GM19099 (cell line): ENCODE data around the gene CMTM8.

ENCODE experiments used
- POLR2A ChIP-seq: IDR thresholded peaks from 3 replicates; pipeline ENCODE4 v1.6.1; 2011; ENCODE audit warnings: low read depth; ENCODE audit not compliant: insufficient read length; ENCODE audit errors: extremely low read depth

CMTM8 gene

GRCh38 chr3:32254268-32254667, 15.8 kb downstream of the CMTM8 start:
- TF ChIP-seq POLR2A: no peak

DNA sequence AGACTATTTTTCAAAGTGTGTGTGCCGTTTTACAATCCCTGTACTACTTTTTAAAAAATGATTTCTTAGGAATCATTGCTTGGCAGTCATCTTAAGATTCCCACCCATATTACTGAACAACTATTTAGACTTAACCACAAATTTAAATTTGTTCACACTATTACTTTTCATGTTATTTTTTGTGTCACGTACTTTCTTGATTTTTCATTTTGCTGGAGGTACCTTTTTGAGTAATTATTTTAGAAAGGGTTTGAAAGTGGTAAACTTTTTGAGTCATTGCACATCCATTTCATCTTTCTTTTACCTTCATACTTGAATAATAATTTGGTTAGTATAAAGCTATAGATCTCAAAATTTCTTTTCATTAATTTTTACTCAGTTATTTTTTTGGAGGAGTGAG, 16.9 kb downstream of the CMTM8 start:
- no peak for TF ChIP-seq POLR2A

GRCh38 chr3:32256206-32256605, 17.7 kb downstream of the CMTM8 start:
- TF ChIP-seq POLR2A: no peak

DNA sequence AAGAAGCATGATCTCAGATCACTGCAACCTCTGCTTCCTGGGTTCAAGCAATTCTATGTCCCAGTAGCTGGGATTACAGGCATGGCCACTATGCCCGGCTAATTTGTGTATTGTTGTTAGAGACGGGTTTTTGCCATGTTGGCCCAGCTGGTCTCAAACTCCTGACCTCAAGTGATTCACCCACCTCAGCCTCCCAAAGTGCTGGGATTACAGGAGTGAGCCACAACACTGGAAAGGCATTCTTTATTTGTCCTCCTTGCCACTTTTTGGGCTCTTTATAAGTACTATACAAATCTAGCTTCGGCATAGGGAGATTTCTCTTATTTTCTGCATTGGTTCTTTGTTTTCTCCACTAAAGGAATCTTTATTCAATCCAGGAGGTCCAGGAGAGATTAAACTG, 18.6 kb downstream of the CMTM8 start:
- TF ChIP-seq POLR2A: no peak

- TF ChIP-seq POLR2A: no peak
Observed at GRCh38 chr3:32257641-32258438, 19.4 kb downstream of the CMTM8 start.

DNA sequence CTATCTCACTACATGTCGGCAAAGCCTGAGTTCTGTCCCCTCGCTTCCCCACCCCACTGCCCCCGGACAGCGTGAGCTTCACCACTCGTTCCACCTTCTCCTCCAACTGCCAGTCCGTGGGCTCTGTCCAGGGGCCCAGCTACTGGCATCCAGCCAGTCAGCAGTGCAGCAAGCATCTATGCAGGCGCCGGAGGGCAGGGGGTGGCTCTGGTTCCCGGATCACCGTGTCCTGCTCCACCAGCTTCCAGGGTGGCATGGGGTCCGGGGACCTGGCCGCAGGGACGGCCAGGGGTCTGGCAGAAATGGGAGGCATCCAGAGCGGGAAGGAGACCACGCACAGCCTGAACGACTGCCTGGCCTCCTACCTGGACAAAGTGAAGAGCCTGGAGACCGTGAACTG, 20.4 kb downstream of the CMTM8 start:
- TF ChIP-seq POLR2A: no peak

- no peak for TF ChIP-seq POLR2A
Observed at GRCh38 chr3:32261545-32261944, 23.1 kb downstream of the CMTM8 start.

- no peak for TF ChIP-seq POLR2A
Observed at GRCh38 chr3:32262201-32262600, 23.7 kb downstream of the CMTM8 start.

- no peak for TF ChIP-seq POLR2A
Observed at GRCh38 chr3:32274306-32274705, 35.8 kb downstream of the CMTM8 start.

DNA sequence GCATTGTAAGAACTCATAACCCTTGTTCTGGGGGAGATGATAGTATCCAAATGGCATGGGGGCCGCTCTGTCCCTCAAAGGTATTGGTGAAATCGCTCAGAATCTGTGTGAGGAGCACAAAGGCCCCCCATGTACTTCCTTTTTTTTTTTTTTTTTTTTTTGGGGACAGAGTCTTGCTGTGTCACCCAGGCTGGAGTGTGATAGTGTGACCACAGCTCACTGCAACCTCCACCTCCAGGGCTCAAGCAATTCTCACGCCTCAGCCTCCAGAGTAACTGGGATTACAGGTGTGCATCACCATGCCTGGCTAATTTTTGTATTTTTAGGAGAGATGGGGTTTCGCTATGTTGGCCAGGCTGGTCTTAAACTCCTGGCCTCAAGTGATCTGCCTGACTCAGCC, 37.0 kb downstream of the CMTM8 start:
- TF ChIP-seq POLR2A: no peak

DNA sequence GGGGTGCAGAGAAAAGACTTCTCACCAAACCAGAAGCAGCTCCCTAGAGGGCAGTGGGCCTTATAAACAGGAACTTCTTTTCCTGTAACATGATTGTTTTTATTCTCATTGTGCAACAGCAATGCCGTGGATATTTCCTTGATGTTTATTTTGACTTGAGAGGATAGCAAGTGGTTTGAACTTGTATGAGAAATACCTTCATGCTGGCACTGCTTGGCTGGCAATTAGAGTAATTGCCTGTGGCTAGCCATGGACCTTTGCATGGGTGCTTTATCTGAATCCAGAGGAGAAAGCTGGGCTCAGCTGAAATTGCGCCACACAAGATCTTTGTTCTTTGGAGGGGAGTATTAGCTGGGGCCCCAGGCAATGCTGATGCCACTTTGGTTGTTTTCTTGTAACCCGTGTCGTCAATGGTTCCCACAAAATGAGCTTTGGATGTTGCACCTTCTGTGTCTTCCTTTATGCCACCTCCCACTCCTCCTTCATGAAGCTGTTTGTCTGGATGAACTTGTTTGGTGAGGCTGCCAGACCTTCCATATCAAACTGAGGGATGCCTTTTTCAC, 37.9 kb downstream of the CMTM8 start:
- TF ChIP-seq POLR2A: no peak

DNA sequence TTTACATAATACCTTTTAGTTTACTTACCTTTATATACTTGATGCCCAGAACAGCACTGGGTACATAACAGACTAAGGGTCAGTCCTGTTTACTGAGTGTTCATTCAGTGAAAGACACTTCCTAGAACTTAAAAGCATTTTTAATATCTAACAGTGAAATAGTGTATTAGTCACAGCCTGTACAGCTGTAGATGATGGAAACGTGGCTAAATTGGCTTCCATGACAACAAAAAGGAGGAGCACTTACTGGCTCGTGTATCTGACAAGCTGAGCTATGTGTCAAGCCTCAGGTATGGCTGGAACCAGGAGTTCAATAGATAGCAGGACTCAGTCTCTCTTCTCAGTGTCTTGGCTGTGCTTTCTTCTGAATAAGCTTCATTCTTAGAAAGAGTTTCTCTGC, 40.2 kb downstream of the CMTM8 start:
- no peak for TF ChIP-seq POLR2A

DNA sequence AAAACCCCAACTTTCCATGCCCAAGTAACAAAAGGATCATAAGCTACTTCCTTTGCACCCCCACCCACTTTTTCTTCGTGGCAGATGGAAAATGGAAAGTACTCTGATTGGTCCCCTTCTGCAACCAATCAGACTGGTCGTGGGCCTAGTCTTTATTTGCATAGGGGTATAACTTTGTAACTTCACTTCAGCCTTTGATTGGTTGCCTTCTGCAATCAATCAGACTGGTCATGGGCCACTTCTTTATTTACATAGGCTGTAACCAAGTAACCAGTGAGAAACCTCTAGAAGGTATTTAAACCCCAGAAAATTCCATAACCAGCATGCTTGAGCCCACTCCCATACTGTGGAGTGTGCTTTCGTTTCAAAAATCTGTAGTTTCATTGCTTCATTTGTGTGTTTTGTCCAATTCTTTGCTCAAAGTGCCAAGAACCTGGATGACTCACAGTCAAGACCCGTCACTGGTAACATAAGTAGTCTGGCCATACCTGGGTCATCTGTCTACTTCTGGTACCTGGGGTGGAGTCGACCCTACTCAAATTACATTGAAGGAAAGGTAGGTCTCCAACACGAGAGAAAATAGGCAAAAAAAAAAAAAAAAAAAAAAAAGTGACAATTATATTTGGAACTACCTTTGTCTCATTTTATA, 41.9 kb downstream of the CMTM8 start:
- TF ChIP-seq POLR2A: no peak

- no peak for TF ChIP-seq POLR2A
Observed at GRCh38 chr3:32281570-32282106, 43.2 kb downstream of the CMTM8 start.

- TF ChIP-seq POLR2A: no peak
Observed at GRCh38 chr3:32282578-32283154, 44.2 kb downstream of the CMTM8 start.
